ENCODE data around the gene ITPR1.

The ITPR1 gene

DNA sequence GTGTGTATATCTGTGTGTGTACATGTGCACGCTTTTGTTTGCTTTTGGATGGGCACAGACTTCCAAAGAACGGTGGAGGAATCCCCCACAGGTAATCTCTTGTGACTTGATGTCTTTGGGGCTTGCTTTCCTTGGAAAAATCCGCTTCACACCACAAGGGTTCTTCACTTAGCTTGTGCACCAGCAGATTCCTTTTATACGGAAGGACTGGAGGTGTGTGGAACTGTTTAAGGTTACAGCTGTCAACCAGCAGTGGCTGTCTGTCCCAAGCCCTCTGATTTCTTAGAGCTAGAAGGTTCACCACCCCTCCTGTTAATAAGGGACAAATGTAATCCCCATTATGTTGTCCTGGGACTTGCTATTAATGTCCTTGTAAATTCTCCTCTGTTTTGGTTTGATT lies 193.5 kb downstream of the ITPR1 start:
- H3K27ac ChIP-seq (ENCODE audit: low read depth, low read length), result no peak overlapping the region

DNA sequence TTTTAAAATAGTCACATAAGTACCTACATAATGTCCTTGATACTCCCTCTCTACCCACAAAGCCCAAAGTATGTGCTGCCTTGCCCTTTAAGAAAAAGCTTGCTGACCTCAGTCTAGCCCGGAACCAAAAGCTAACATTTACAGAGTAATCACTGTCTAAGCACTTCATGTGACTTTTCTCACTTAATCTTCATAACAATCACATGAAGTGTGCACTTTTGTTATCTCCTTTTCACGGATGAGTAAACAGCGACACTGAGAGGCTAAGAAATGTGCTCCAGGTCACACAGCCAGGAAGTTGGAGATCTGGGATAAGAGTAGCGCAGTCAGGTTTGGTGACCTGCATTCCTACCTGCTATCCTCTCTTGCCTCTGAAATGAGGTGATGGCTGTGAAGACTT lies 194.0 kb downstream of the ITPR1 start:
- H3K9me3 ChIP-seq (ENCODE audit: low read length), result no peaks in the 10 kb centered on the region
- H3K9ac ChIP-seq (ENCODE audit: low read length), result no peak overlapping the region
- H3K36me3 ChIP-seq (ENCODE audit: insufficient read depth, low read length), result peaks cover 64% of the 10 kb centered on the region
- no peaks in the 10 kb centered on the region for H3K4me1 ChIP-seq (ENCODE audit: insufficient read depth, low read length)
- H3K4me3 ChIP-seq (ENCODE audit: low read depth in 1 of 2, low read length in 2 of 2), result no peak overlapping the region
- H3K27me3 ChIP-seq (ENCODE audit: control insufficient read depth in 1 of 2, insufficient read depth in 2 of 2, low read length in 2 of 2), result no peaks in the 10 kb centered on the region
- no peak overlapping the region for H3K27ac ChIP-seq (ENCODE audit: low read depth, low read length)

More for the DNA sequence above, 193.5 kb downstream of the ITPR1 start:
- Histone ChIP-seq H3K9ac (ENCODE audit: low read length) (no peak overlapping the region), H3K4me1 (ENCODE audit: insufficient read depth, low read length) (no peaks in the 10 kb centered on the region), H3K4me3 (ENCODE audit: low read depth in 1 of 2, low read length in 2 of 2) (no peak overlapping the region), H3K27me3 (ENCODE audit: control insufficient read depth in 1 of 2, insufficient read depth in 2 of 2, low read length in 2 of 2) (no peaks in the 10 kb centered on the region), H3K36me3 (ENCODE audit: insufficient read depth, low read length) (peaks cover 64% of the 10 kb centered on the region), H3K9me3 (ENCODE audit: low read length) (no peaks in the 10 kb centered on the region)

DNA sequence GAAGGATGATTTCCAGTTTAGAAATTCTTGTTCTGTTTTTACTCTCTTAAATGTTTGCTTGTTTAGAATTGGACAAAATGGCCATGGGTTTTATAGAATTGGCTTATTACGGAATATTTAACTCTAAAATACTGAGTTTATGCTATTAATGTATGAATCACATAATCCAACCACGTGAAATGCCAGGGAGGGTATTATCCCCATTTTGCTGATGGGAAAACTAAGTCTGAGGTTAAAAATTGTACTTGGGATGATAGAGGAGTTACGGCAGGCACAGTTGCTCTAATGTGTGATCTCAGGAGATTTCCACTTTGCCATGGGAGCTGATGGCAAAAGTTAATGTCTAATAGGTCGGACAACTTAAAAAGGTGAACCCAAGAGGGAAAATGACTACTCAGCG lies 194.4 kb downstream of the ITPR1 start:
- Histone ChIP-seq H3K27me3 (ENCODE audit: control insufficient read depth in 1 of 2, insufficient read depth in 2 of 2, low read length in 2 of 2) (no peaks in the 10 kb centered on the region), H3K4me1 (ENCODE audit: insufficient read depth, low read length) (no peaks in the 10 kb centered on the region), H3K9me3 (ENCODE audit: low read length) (no peaks in the 10 kb centered on the region), H3K27ac (ENCODE audit: low read depth, low read length) (no peak overlapping the region), H3K36me3 (ENCODE audit: insufficient read depth, low read length) (peaks cover 64% of the 10 kb centered on the region), H3K4me3 (ENCODE audit: low read depth in 1 of 2, low read length in 2 of 2) (no peak overlapping the region), H3K9ac (ENCODE audit: low read length) (no peak overlapping the region)

DNA sequence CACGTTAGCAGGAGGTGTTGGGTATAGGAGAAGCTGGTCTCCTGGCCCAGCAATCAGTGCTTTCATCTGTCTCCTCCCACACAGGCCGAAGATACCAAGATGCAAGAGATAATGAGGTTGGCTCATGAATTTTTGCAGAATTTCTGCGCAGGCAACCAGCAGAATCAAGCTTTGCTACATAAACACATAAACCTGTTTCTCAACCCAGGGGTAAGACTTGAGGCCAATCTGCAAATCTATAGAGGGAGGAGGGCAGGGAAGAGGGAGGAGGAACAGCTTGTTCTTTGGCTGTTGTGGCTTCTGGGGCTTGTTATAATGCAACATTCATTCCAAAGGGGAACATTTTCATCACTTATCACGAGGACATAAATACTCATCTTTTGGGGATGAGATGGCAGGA lies 195.3 kb downstream of the ITPR1 start:
- Histone ChIP-seq H3K4me1 (ENCODE audit: insufficient read depth, low read length) (no peaks in the 10 kb centered on the region), H3K27ac (ENCODE audit: low read depth, low read length) (no peak overlapping the region), H3K27me3 (ENCODE audit: control insufficient read depth in 1 of 2, insufficient read depth in 2 of 2, low read length in 2 of 2) (no peaks in the 10 kb centered on the region), H3K9me3 (ENCODE audit: low read length) (no peaks in the 10 kb centered on the region), H3K36me3 (ENCODE audit: insufficient read depth, low read length) (peaks cover 66% of the 10 kb centered on the region), H3K9ac (ENCODE audit: low read length) (no peak overlapping the region), H3K4me3 (ENCODE audit: low read depth in 1 of 2, low read length in 2 of 2) (no peak overlapping the region)

DNA sequence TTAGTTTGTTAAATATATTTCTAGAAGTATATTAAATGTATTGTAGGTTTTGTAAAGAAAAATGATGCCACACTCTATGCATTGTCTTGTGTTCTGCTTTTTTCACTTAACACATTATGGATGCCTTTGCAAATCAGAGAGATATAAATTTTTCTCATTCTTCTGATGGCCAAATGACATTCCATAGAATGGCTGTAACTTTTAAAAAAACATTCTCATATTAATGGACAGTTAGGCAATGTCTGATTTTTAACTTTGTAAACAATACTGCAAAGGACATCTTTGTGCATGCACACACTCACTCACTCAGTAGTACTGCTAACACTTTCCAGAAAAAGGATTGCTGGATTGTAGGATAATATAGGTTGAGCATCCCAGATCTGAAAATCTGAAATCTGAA lies 195.9 kb downstream of the ITPR1 start:
- Histone ChIP-seq H3K9me3 (ENCODE audit: low read length) (no peaks in the 10 kb centered on the region), H3K4me3 (ENCODE audit: low read depth in 1 of 2, low read length in 2 of 2) (no peak overlapping the region), H3K36me3 (ENCODE audit: insufficient read depth, low read length) (peaks cover 61% of the 10 kb centered on the region), H3K9ac (ENCODE audit: low read length) (no peak overlapping the region), H3K27ac (ENCODE audit: low read depth, low read length) (no peak overlapping the region), H3K27me3 (ENCODE audit: control insufficient read depth in 1 of 2, insufficient read depth in 2 of 2, low read length in 2 of 2) (no peaks in the 10 kb centered on the region), H3K4me1 (ENCODE audit: insufficient read depth, low read length) (no peaks in the 10 kb centered on the region)

DNA sequence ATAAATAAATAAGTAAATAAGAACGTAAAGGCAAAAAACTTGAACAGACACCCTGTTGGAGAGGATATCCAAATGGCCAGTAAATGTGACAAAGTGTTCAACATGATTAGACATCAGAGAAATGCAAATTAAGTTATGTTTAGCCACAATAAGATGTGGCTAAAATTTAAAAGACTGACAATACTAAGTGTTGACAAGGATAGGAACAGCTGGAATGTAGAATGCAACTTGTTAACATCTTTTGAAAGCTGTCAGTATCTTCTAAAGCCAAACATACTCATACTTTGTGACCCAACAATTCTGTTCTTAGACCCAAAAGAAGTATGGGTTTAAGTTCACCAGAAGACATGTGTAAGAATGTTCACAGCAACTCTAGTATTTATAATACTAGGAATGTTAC lies 197.1 kb downstream of the ITPR1 start:
- Histone ChIP-seq H3K4me3 (ENCODE audit: low read depth in 1 of 2, low read length in 2 of 2) (no peak overlapping the region), H3K4me1 (ENCODE audit: insufficient read depth, low read length) (no peaks in the 10 kb centered on the region), H3K27me3 (ENCODE audit: control insufficient read depth in 1 of 2, insufficient read depth in 2 of 2, low read length in 2 of 2) (no peaks in the 10 kb centered on the region), H3K9me3 (ENCODE audit: low read length) (no peaks in the 10 kb centered on the region), H3K36me3 (ENCODE audit: insufficient read depth, low read length) (peaks cover 49% of the 10 kb centered on the region), H3K9ac (ENCODE audit: low read length) (no peak overlapping the region), H3K27ac (ENCODE audit: low read depth, low read length) (no peak overlapping the region)

DNA sequence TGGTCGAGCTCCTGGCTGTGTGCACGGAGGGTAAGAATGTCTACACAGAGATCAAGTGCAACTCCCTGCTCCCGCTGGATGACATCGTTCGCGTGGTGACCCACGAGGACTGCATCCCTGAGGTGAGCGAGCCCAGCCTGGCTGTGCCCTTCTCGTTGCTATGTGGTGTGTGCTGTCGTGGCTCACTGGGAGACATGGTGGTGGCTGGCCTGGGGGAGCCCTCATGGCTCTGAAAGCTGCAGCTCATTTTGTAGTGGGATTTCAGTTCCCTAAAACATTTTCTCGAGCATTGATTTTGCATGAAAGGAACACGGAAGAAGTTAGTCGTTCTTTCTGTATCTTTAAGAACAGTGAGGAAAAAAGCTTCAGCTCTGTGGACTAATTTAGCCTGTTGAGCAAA lies 200.5 kb downstream of the ITPR1 start:
- Histone ChIP-seq H3K36me3 (ENCODE audit: insufficient read depth, low read length) (peaks cover 22% of the 10 kb centered on the region), H3K27ac (ENCODE audit: low read depth, low read length) (no peak overlapping the region), H3K9me3 (ENCODE audit: low read length) (no peaks in the 10 kb centered on the region), H3K9ac (ENCODE audit: low read length) (no peak overlapping the region), H3K4me3 (ENCODE audit: low read depth in 1 of 2, low read length in 2 of 2) (no peak overlapping the region), H3K27me3 (ENCODE audit: control insufficient read depth in 1 of 2, insufficient read depth in 2 of 2, low read length in 2 of 2) (no peaks in the 10 kb centered on the region), H3K4me1 (ENCODE audit: insufficient read depth, low read length) (no peaks in the 10 kb centered on the region)

DNA sequence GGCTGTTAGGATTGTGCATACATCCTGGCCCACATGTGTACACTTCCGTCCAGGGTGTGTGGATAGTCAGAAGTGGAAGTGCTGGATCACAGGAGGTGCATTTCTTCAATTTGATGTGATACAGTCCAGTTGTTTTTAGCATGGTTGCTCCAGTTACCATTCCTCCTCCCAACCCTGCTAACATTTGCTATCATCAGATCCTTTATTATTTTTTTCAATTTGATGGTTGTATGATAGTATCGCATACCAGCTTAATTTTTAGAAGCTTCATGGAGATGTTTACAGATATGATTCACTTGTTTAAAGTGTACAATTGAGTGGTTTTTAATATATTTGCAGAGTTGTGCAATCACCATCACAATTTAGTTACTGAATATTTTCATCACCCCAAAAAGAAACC lies 202.7 kb downstream of the ITPR1 start:
- Histone ChIP-seq H3K4me3 (ENCODE audit: low read depth in 1 of 2, low read length in 2 of 2) (no peak overlapping the region), H3K27me3 (ENCODE audit: control insufficient read depth in 1 of 2, insufficient read depth in 2 of 2, low read length in 2 of 2) (no peaks in the 10 kb centered on the region), H3K9ac (ENCODE audit: low read length) (no peak overlapping the region), H3K9me3 (ENCODE audit: low read length) (no peaks in the 10 kb centered on the region), H3K36me3 (ENCODE audit: insufficient read depth, low read length) (peaks cover 20% of the 10 kb centered on the region), H3K4me1 (ENCODE audit: insufficient read depth, low read length) (no peaks in the 10 kb centered on the region), H3K27ac (ENCODE audit: low read depth, low read length) (no peak overlapping the region)

DNA sequence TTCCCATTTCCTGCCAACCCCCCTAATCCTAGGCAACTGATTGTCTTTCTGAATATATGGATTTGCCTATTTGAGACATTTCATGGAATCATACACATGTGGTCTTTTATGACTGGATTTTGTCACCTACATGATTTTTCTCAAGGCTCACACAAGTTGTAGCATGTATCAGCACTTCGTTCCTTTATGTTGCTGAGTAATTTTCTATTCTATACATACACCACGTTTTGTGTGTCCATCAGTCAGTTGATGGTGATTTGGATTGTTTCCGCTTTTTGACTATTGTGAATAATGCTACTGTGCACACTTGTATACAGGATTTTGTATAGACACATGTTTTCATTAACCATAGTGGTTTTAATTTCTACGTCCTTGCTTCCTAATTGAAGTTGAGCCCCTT lies 203.1 kb downstream of the ITPR1 start:
- H3K36me3 ChIP-seq (ENCODE audit: insufficient read depth, low read length), result peaks cover 24% of the 10 kb centered on the region
- H3K9me3 ChIP-seq (ENCODE audit: low read length), result no peaks in the 10 kb centered on the region
- H3K9ac ChIP-seq (ENCODE audit: low read length), result no peak overlapping the region
- H3K4me3 ChIP-seq (ENCODE audit: low read depth in 1 of 2, low read length in 2 of 2), result no peak overlapping the region
- H3K4me1 ChIP-seq (ENCODE audit: insufficient read depth, low read length), result no peaks in the 10 kb centered on the region
- H3K27me3 ChIP-seq (ENCODE audit: control insufficient read depth in 1 of 2, insufficient read depth in 2 of 2, low read length in 2 of 2), result no peaks in the 10 kb centered on the region
- no peak overlapping the region for H3K27ac ChIP-seq (ENCODE audit: low read depth, low read length)

DNA sequence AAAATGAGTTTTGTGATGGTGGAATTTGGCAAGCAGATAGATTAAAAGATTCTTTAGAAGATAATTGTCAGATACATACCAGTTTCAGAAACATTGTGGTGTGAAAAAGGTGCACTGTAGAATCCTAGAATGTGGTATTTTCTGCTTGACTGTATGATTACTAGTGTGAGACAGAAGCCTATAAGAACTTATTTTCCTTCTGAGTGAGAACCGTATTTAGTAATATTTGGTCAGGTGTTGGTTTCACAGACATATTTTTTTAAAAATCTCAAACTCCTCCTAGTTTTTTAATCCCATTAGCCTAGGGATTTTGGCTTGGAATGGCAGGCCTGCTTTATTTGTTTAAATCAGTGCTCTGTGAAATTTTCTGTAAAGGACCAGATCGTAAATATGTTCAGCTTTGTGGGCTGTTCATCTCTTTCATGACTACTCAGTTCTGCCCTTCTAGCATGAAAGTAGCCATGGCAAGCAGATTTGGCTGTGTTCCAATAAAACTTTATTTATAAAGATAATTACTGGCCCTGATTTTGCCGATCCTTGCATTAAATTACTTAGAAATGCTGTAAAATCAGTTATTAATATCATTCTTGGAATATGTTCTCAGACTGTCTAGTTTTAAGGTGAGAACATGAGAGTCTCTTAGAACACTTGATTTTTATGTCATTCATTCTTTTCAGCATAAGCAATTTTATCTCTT lies 205.1 kb downstream of the ITPR1 start:
- Histone ChIP-seq H3K9ac (ENCODE audit: low read length) (no peak overlapping the region), H3K27me3 (ENCODE audit: control insufficient read depth in 1 of 2, insufficient read depth in 2 of 2, low read length in 2 of 2) (no peaks in the 10 kb centered on the region), H3K4me1 (ENCODE audit: insufficient read depth, low read length) (no peaks in the 10 kb centered on the region), H3K4me3 (ENCODE audit: low read depth in 1 of 2, low read length in 2 of 2) (no peak overlapping the region), H3K9me3 (ENCODE audit: low read length) (no peaks in the 10 kb centered on the region), H3K27ac (ENCODE audit: low read depth, low read length) (no peak overlapping the region), H3K36me3 (ENCODE audit: insufficient read depth, low read length) (peaks cover 34% of the 10 kb centered on the region)

DNA sequence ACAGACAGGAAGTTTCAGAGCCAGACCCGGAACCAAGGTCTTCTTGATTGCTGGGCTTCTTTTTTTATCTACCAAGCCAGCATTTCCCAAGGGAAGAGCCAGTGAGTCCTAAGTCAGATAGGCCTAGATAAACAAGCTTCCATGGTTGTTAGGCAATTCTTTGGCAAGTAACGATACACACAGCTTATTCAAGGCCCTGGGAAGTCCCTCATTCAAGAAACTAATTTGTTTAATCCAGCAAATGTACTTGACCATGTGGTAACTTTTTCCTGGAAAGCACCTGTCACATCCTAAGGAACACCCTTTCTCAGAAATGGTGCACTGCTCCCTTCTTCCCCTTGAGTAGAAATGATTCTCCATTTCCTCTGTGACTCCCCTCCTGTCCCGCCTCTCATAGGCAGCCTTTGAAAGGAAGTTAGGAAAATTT lies 209.9 kb downstream of the ITPR1 start:
- H3K27ac ChIP-seq (ENCODE audit: low read depth, low read length), result no peak overlapping the region
- H3K36me3 ChIP-seq (ENCODE audit: insufficient read depth, low read length), result peaks cover 69% of the 10 kb centered on the region
- no peak overlapping the region for H3K9ac ChIP-seq (ENCODE audit: low read length)
- H3K4me1 ChIP-seq (ENCODE audit: insufficient read depth, low read length), result no peaks in the 10 kb centered on the region
- no peaks in the 10 kb centered on the region for H3K27me3 ChIP-seq (ENCODE audit: control insufficient read depth in 1 of 2, insufficient read depth in 2 of 2, low read length in 2 of 2)
- no peak overlapping the region for H3K4me3 ChIP-seq (ENCODE audit: low read depth in 1 of 2, low read length in 2 of 2)
- H3K9me3 ChIP-seq (ENCODE audit: low read length), result no peaks in the 10 kb centered on the region

DNA sequence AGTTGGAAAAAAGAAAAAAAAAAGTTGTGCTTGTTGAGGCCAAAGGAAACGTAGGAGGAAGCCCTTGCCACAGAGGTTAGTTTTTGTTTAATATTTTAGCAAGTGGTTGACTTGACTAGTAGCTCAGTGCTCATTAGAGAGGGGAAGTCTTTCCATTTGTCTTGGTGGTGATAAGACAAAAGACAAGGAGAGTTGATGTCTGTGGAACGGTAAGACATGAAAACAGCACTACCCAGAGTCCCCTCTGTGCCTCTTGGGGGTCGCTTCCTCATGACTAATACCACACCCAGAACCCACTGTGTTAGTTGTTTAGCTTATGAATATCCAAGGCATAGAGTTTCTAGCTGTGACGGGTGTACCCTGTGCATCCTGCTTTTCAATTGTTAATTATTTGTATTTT lies 211.4 kb downstream of the ITPR1 start:
- H3K36me3 ChIP-seq (ENCODE audit: insufficient read depth, low read length), result peaks cover 69% of the 10 kb centered on the region
- H3K27me3 ChIP-seq (ENCODE audit: control insufficient read depth in 1 of 2, insufficient read depth in 2 of 2, low read length in 2 of 2), result no peaks in the 10 kb centered on the region
- H3K4me1 ChIP-seq (ENCODE audit: insufficient read depth, low read length), result no peaks in the 10 kb centered on the region
- no peaks in the 10 kb centered on the region for H3K9me3 ChIP-seq (ENCODE audit: low read length)
- H3K4me3 ChIP-seq (ENCODE audit: low read depth in 1 of 2, low read length in 2 of 2), result no peak overlapping the region
- no peak overlapping the region for H3K9ac ChIP-seq (ENCODE audit: low read length)
- H3K27ac ChIP-seq (ENCODE audit: low read depth, low read length), result no peak overlapping the region
